Neuronal stem cell (in vitro differentiated cells): ENCODE data around the gene DEDD2.

ENCODE experiments used
- DNase-seq: peaks from one replicate; pipeline ENCODE4 v3.0.0-alpha.2; 2013; ENCODE audit warnings: low spot score
- H2AFZ ChIP-seq: one replicate; pipeline ENCODE4 v1.6.1; 2013; ENCODE audit warnings: mild to moderate bottlenecking, low read length, inconsistent platforms
- H2AK5ac ChIP-seq: 2 replicates; pipeline ENCODE4 v1.6.1; 2013; ENCODE audit warnings: low read depth, mild to moderate bottlenecking, inconsistent platforms, low read length, moderate library complexity, mixed read lengths
- H2BK120ac ChIP-seq: 2 replicates; pipeline ENCODE4 v1.6.1; 2013; ENCODE audit warnings: low read depth, mild to moderate bottlenecking, inconsistent platforms, low read length, moderate library complexity, mixed read lengths
- H2BK12ac ChIP-seq: one replicate; pipeline ENCODE4 v1.6.1; 2013; ENCODE audit warnings: low read length, inconsistent platforms
- H2BK15ac ChIP-seq: 2 replicates; pipeline ENCODE4 v1.6.1; 2013; ENCODE audit warnings: mild to moderate bottlenecking, low read length, inconsistent platforms, mixed read lengths
- H2BK5ac ChIP-seq: one replicate; pipeline ENCODE4 v1.6.1; 2013; ENCODE audit warnings: inconsistent platforms, mild to moderate bottlenecking, low read length, moderate library complexity
- H3K14ac ChIP-seq: one replicate; pipeline ENCODE4 v1.6.1; 2013; ENCODE audit warnings: low read length, inconsistent platforms
- H3K18ac ChIP-seq: 2 replicates; pipeline ENCODE4 v1.6.1; 2013; ENCODE audit warnings: low read length, inconsistent platforms
- H3K23ac ChIP-seq: 2 replicates; pipeline ENCODE4 v1.6.1; 2013; ENCODE audit warnings: low read depth, mild to moderate bottlenecking, mixed read lengths, low read length, inconsistent platforms; ENCODE audit not compliant: poor library complexity
- H3K27ac ChIP-seq: replicated peaks from 3 replicates; pipeline ENCODE4 v1.5.1; 2013; ENCODE audit warnings: low read length, inconsistent platforms
- H3K27me3 ChIP-seq, 3 experiments: 2 replicates each; pipeline ENCODE4 v1.6.1; 2013; ENCODE audit warnings: low read length in 3 of 3, mild to moderate bottlenecking in 2 of 3, inconsistent platforms in 1 of 3, low read depth in 1 of 3, mixed read lengths in 1 of 3, moderate library complexity in 1 of 3; ENCODE audit not compliant: control insufficient read depth in 3 of 3, insufficient read depth in 3 of 3
- H3K36me3 ChIP-seq, 2 donors: replicated peaks in 1 of 2; 2 replicates each; pipeline ENCODE4 v1.6.1; 2013; ENCODE audit warnings: low read length in 2 of 2; ENCODE audit not compliant: control insufficient read depth in 2 of 2, insufficient read depth in 2 of 2
- H3K4ac ChIP-seq: 2 replicates; pipeline ENCODE4 v1.6.1; 2013; ENCODE audit warnings: inconsistent platforms, mild to moderate bottlenecking, low read length, moderate library complexity
- H3K4me1 ChIP-seq, 2 donors: 1 replicate in 1 of 2; 2 replicates in 1 of 2; pipeline ENCODE4 v1.6.1; 2013; ENCODE audit warnings: low read length in 2 of 2, low read depth in 1 of 2; ENCODE audit not compliant: control insufficient read depth in 2 of 2, insufficient read depth in 1 of 2
- H3K4me2 ChIP-seq: one replicate; pipeline ENCODE4 v1.6.1; 2013; ENCODE audit warnings: mild to moderate bottlenecking, low read length, inconsistent platforms; ENCODE audit not compliant: insufficient read depth, poor library complexity, severe bottlenecking
- H3K4me3 ChIP-seq, 2 donors: 2 replicates each; pipeline ENCODE4 v1.5.1; 2013; ENCODE audit warnings: low read length in 2 of 2, mild to moderate bottlenecking in 2 of 2, inconsistent platforms in 1 of 2, moderate library complexity in 1 of 2
- H3K79me1 ChIP-seq: one replicate; pipeline ENCODE4 v1.6.1; 2013; ENCODE audit warnings: low read depth, mild to moderate bottlenecking, inconsistent platforms, low read length, moderate library complexity
- H3K9ac ChIP-seq: one replicate; pipeline ENCODE4 v1.6.1; 2013; ENCODE audit warnings: mild to moderate bottlenecking, low read depth, low read length, inconsistent platforms; ENCODE audit not compliant: poor library complexity
- H3K9me3 ChIP-seq, 2 donors: replicated peaks in 1 of 2; 2 replicates each; pipeline versions ENCODE3 to v1.6.1; 2013; ENCODE audit warnings: low read length in 2 of 2, mild to moderate bottlenecking in 2 of 2, inconsistent platforms in 1 of 2, low read depth in 1 of 2, mixed read lengths in 1 of 2, moderate library complexity in 1 of 2; ENCODE audit not compliant: control insufficient read depth in 2 of 2, insufficient read depth in 1 of 2
- H4K8ac ChIP-seq: one replicate; pipeline ENCODE4 v1.6.1; 2013; ENCODE audit warnings: low read depth, mild to moderate bottlenecking, inconsistent platforms, low read length, moderate library complexity
- H4K91ac ChIP-seq: one replicate; pipeline ENCODE4 v1.6.1; 2013; ENCODE audit warnings: low read length, low read depth, mild to moderate bottlenecking, inconsistent platforms; ENCODE audit not compliant: poor library complexity
- WGBS, 2 donors: extraction: QIAGEN DNeasy Blood & Tissue Kit; methylation state at CpG; one replicate each; pipeline ENCODE4 v1.1.7; 2013; ENCODE audit warnings: missing lambda C conversion rate in 2 of 2, mixed read lengths in 1 of 2; ENCODE audit not compliant: insufficient read length in 2 of 2, insufficient replicate concordance in 1 of 2; ENCODE audit errors: extremely low coverage in 2 of 2; 5-methylcytosine and 5-hydroxymethylcytosine counted together

DEDD2 gene

GRCh38 chr19:42151782-42152684 lies 65.4 kb downstream of the DEDD2 start:
- H4K91ac ChIP-seq: no peak overlapping the region
- no peak overlapping the region for H3K4me3 ChIP-seq
- no peak overlapping the region for H3K23ac ChIP-seq
- no peak overlapping the region for H3K18ac ChIP-seq
- no peak overlapping the region for H3K4ac ChIP-seq
- no peaks in the 10 kb centered on the region for H3K79me1 ChIP-seq
- no peak overlapping the region for H4K8ac ChIP-seq
- H3K4me2 ChIP-seq: no peak overlapping the region
- no peaks in the 10 kb centered on the region for H3K36me3 ChIP-seq
- no peaks in the 10 kb centered on the region for H3K9me3 ChIP-seq
- no peak overlapping the region for H2AK5ac ChIP-seq
- H3K4me1 ChIP-seq: peaks cover 28 to 69% of the 10 kb centered on the region in 2 donors
- H3K27ac ChIP-seq: no peak overlapping the region
- DNase-seq: no peak
- H3K14ac ChIP-seq: no peak overlapping the region
- H3K27me3 ChIP-seq: peaks cover 0 to 11% (median 5%) of the 10 kb centered on the region in 3 experiments
- no CpG with 5 or more reads among the region's 20 CpGs for WGBS, 2 donors
- no peak overlapping the region for H2BK15ac ChIP-seq
- H3K9ac ChIP-seq: no peak overlapping the region
- no peak overlapping the region for H2BK5ac ChIP-seq
- no peak overlapping the region for H2BK120ac ChIP-seq
- no peak overlapping the region for H2BK12ac ChIP-seq
- H2AFZ ChIP-seq: no peak overlapping the region

GRCh38 chr19:42150911-42151361 lies 66.5 kb downstream of the DEDD2 start:
- Histone ChIP-seq H3K27ac (no peak overlapping the region), H2BK15ac (no peak overlapping the region), H3K79me1 (no peaks in the 10 kb centered on the region), H3K4me2 (no peak overlapping the region), H2BK12ac (no peak overlapping the region), H2AK5ac (peak overlapping the region; percentile 73), H3K14ac (peak overlapping the region; percentile 83), H2BK5ac (no peak overlapping the region), H3K4me1 (peaks cover 26 to 66% of the 10 kb centered on the region in 2 donors), H3K27me3 (peaks cover 2 to 19% (median 8%) of the 10 kb centered on the region in 3 experiments), H3K4ac (no peak overlapping the region), H4K8ac (no peak overlapping the region), H2BK120ac (no peak overlapping the region), H3K18ac (peak overlapping the region; percentile 41), H3K9me3 (peaks cover 0 to 2% of the 10 kb centered on the region in 2 donors), H3K4me3 (peak overlapping the region in 1 of 2 donors; percentile 21), H3K9ac (peak overlapping the region; percentile 18), H2AFZ (peak overlapping the region; percentile 43), H4K91ac (no peak overlapping the region), H3K23ac (no peak overlapping the region), H3K36me3 (no peaks in the 10 kb centered on the region)
- DNase-seq: no peak
- no CpG with 5 or more reads among the region's 9 CpGs for WGBS, 2 donors

- Histone ChIP-seq H3K79me1 (no peaks in the 10 kb centered on the region), H2BK120ac (no peak overlapping the region), H3K9ac (no peak overlapping the region), H3K4me3 (no peak overlapping the region), H3K9me3 (peaks cover 0 to 2% of the 10 kb centered on the region in 2 donors), H3K18ac (no peak overlapping the region), H3K23ac (no peak overlapping the region), H3K27ac (no peak overlapping the region), H2BK12ac (no peak overlapping the region), H4K91ac (no peak overlapping the region), H2BK5ac (no peak overlapping the region), H2AFZ (peak overlapping the region; percentile 43), H3K4ac (no peak overlapping the region), H3K36me3 (no peaks in the 10 kb centered on the region), H3K14ac (no peak overlapping the region), H2BK15ac (no peak overlapping the region), H4K8ac (no peak overlapping the region), H3K4me1 (peaks cover 21 to 61% of the 10 kb centered on the region in 2 donors), H3K4me2 (no peak overlapping the region), H3K27me3 (peaks cover 2 to 19% (median 8%) of the 10 kb centered on the region in 3 experiments), H2AK5ac (no peak overlapping the region)
- DNase-seq: no peak
- WGBS, 2 donors: no CpG with 5 or more reads among the region's 17 CpGs
Observed at GRCh38 chr19:42150364-42150763, 67.1 kb downstream of the DEDD2 start.

GRCh38 chr19:42149447-42150202 lies 67.9 kb downstream of the DEDD2 start:
- peak overlapping the region; percentile 35 for H3K18ac ChIP-seq
- peaks cover 0 to 2% of the 10 kb centered on the region in 2 donors for H3K9me3 ChIP-seq
- no peak overlapping the region for H4K8ac ChIP-seq
- no peak overlapping the region for H3K14ac ChIP-seq
- no peak overlapping the region for H3K4me3 ChIP-seq
- peak overlapping the region; percentile 21 for H2AFZ ChIP-seq
- H3K27ac ChIP-seq: no peak overlapping the region
- H2BK120ac ChIP-seq: no peak overlapping the region
- H2BK12ac ChIP-seq: no peak overlapping the region
- peaks cover 2 to 19% (median 8%) of the 10 kb centered on the region in 3 experiments for H3K27me3 ChIP-seq
- no peak overlapping the region for H3K4me2 ChIP-seq
- no peak overlapping the region for H4K91ac ChIP-seq
- H3K4ac ChIP-seq: no peak overlapping the region
- DNase-seq: no peak
- H3K36me3 ChIP-seq: no peaks in the 10 kb centered on the region
- H2BK5ac ChIP-seq: no peak overlapping the region
- no peaks in the 10 kb centered on the region for H3K79me1 ChIP-seq
- no peak overlapping the region for H3K9ac ChIP-seq
- WGBS, 2 donors: no CpG with 5 or more reads among the region's 5 CpGs
- H3K4me1 ChIP-seq: peaks cover 15 to 53% of the 10 kb centered on the region in 2 donors
- no peak overlapping the region for H3K23ac ChIP-seq
- H2AK5ac ChIP-seq: peak overlapping the region; percentile 93
- no peak overlapping the region for H2BK15ac ChIP-seq
